Astrocyte (in vitro differentiated cells and primary cell): ENCODE data around the gene PRH2. TPM values are rescaled to one million over a fixed set of nuclear protein-coding genes. Genes with fewer than 3 reads are reported as not detected.

Experiments
- DNase-seq: peaks from one replicate; pipeline ENCODE4 v3.0.0-alpha.2; 2010; ENCODE audit warnings: low read depth
- FAIRE-seq: peaks from 2 replicates; lab custom pipeline; 2011; peaks lifted over from hg19 to GRCh38; lab: Jason Lieb, UNC
- H2AFZ ChIP-seq: 2 replicates; pipeline ENCODE4 v1.6.0; 2012; ENCODE audit warnings: low read depth, low read length, inconsistent platforms
- H3K27ac ChIP-seq: 2 replicates; pipeline ENCODE4 v1.5.1; 2011; ENCODE audit warnings: low read depth, low read length, inconsistent platforms
- H3K27me3 ChIP-seq: 2 replicates; pipeline ENCODE4 v1.6.0; 2011; ENCODE audit warnings: low read length, inconsistent platforms; ENCODE audit not compliant: insufficient read depth
- H3K36me3 ChIP-seq: 2 replicates; pipeline ENCODE4 v1.5.1; 2011; ENCODE audit warnings: low read length, inconsistent platforms; ENCODE audit not compliant: insufficient read depth
- H3K4me1 ChIP-seq: 2 replicates; pipeline ENCODE4 v1.5.1; 2011; ENCODE audit warnings: low read length, inconsistent platforms; ENCODE audit not compliant: insufficient read depth
- H3K4me2 ChIP-seq: 2 replicates; pipeline ENCODE4 v1.6.0; 2012; ENCODE audit warnings: low read length, inconsistent platforms
- H3K4me3 ChIP-seq: 2 replicates; pipeline ENCODE4 v1.5.1; 2011; ENCODE audit warnings: low read depth, mild to moderate bottlenecking, low read length, inconsistent platforms; ENCODE audit not compliant: insufficient read depth
- H3K79me2 ChIP-seq: 2 replicates; pipeline ENCODE4 v1.6.0; 2012; ENCODE audit warnings: mild to moderate bottlenecking, low read length, inconsistent platforms; ENCODE audit not compliant: insufficient read depth
- H3K9ac ChIP-seq: 2 replicates; pipeline ENCODE4 v1.6.0; 2012; ENCODE audit warnings: mild to moderate bottlenecking, low read length, inconsistent platforms
- H3K9me3 ChIP-seq: 2 replicates; pipeline ENCODE4 v1.5.1; 2012; ENCODE audit warnings: low read depth, mild to moderate bottlenecking, low read length, inconsistent platforms; ENCODE audit not compliant: insufficient read depth
- H4K20me1 ChIP-seq: 2 replicates; pipeline ENCODE4 v1.6.0; 2012; ENCODE audit warnings: low read length, inconsistent platforms; ENCODE audit not compliant: insufficient read depth
- H3K27ac Mint-ChIP-seq: one replicate; pipeline ENCODE4 v1.8.0; 2021; ENCODE audit warnings: mild to moderate bottlenecking, mixed read lengths; ENCODE audit not compliant: unreplicated experiment
- H3K27me3 Mint-ChIP-seq: one replicate; pipeline ENCODE4 v1.8.0; 2021; ENCODE audit warnings: low read depth, mixed read lengths; ENCODE audit not compliant: unreplicated experiment
- H3K36me3 Mint-ChIP-seq: one replicate; pipeline ENCODE4 v1.8.0; 2021; ENCODE audit warnings: low read depth, mixed read lengths; ENCODE audit not compliant: unreplicated experiment
- H3K4me1 Mint-ChIP-seq: one replicate; pipeline ENCODE4 v1.8.0; 2021; ENCODE audit warnings: low read depth, mixed read lengths; ENCODE audit not compliant: unreplicated experiment
- H3K4me3 Mint-ChIP-seq: one replicate; pipeline ENCODE4 v1.8.0; 2021; ENCODE audit warnings: mild to moderate bottlenecking, moderate library complexity, mixed read lengths; ENCODE audit not compliant: unreplicated experiment
- H3K9me3 Mint-ChIP-seq: one replicate; pipeline ENCODE4 v1.8.0; 2021; ENCODE audit warnings: mild to moderate bottlenecking, mixed read lengths; ENCODE audit not compliant: unreplicated experiment
- CTCF ChIP-seq: IDR thresholded peaks from 2 replicates; pipeline ENCODE4 v1.5.1; 2011; ENCODE audit warnings: low read depth, mild to moderate bottlenecking, inconsistent platforms, low read length, moderate library complexity; ENCODE audit not compliant: insufficient read depth
- EZH2 ChIP-seq: IDR thresholded peaks from 2 replicates; pipeline ENCODE4 v1.6.1; 2012; ENCODE audit warnings: mild to moderate bottlenecking, low read length, inconsistent platforms; ENCODE audit not compliant: insufficient read depth
- total RNA-seq: library from RNA; stranded (reverse); gene quantifications from 2 replicates; pipeline ENCODE4 v1.2.1, GENCODE V29; 2021

Gene PRH2
- total RNA-seq, 1 donor from 2014 or later, result not detected

- Mint-ChIP-seq H3K36me3 (peaks cover 1% of the 10 kb centered on the region), H3K4me1 (peaks cover 31% of the 10 kb centered on the region), H3K27me3 (no peaks in the 10 kb centered on the region), H3K9me3 (peaks cover 16% of the 10 kb centered on the region), H3K4me3 (no peak overlapping the region), H3K27ac (no peak overlapping the region)
- TF ChIP-seq EZH2, result no peak
- TF ChIP-seq CTCF, result no peak
- H3K36me3 ChIP-seq, result no peaks in the 10 kb centered on the region
- H2AFZ ChIP-seq, result no peak overlapping the region
- no peak overlapping the region for H3K27ac ChIP-seq
- no peaks in the 10 kb centered on the region for H3K79me2 ChIP-seq
- H3K4me1 ChIP-seq, result peaks cover 15% of the 10 kb centered on the region
- no peaks in the 10 kb centered on the region for H3K27me3 ChIP-seq
- no peak overlapping the region for H3K9ac ChIP-seq
- H3K4me3 ChIP-seq, result no peak overlapping the region
- H4K20me1 ChIP-seq, result no peaks in the 10 kb centered on the region
- FAIRE-seq (no peak), DNase-seq (no peak)
- H3K9me3 ChIP-seq, result no peaks in the 10 kb centered on the region
- H3K4me2 ChIP-seq, result no peak overlapping the region
Measured at GRCh38 chr12:10943167-10943566, 14.1 kb downstream of the PRH2 start.

GRCh38 chr12:10952645-10953044, 23.6 kb downstream of the PRH2 start:
- H3K4me2 ChIP-seq, result no peak overlapping the region
- FAIRE-seq (no peak), DNase-seq (no peak)
- H3K36me3 ChIP-seq, result no peaks in the 10 kb centered on the region
- no peak overlapping the region for H3K4me3 Mint-ChIP-seq
- H3K27me3 ChIP-seq, result no peaks in the 10 kb centered on the region
- H3K9ac ChIP-seq, result no peak overlapping the region
- peaks cover 16% of the 10 kb centered on the region for H3K9me3 Mint-ChIP-seq
- H3K27me3 Mint-ChIP-seq, result no peaks in the 10 kb centered on the region
- H3K27ac Mint-ChIP-seq, result no peak overlapping the region
- no peak overlapping the region for H3K4me3 ChIP-seq
- H3K27ac ChIP-seq, result no peak overlapping the region
- peaks cover 5% of the 10 kb centered on the region for H4K20me1 ChIP-seq
- H3K36me3 Mint-ChIP-seq, result no peaks in the 10 kb centered on the region
- no peak for TF ChIP-seq EZH2
- no peak for TF ChIP-seq CTCF
- peaks cover 2% of the 10 kb centered on the region for H3K4me1 Mint-ChIP-seq
- no peak overlapping the region for H2AFZ ChIP-seq
- peaks cover 15% of the 10 kb centered on the region for H3K79me2 ChIP-seq
- no peaks in the 10 kb centered on the region for H3K4me1 ChIP-seq
- no peaks in the 10 kb centered on the region for H3K9me3 ChIP-seq

- DNase-seq (no peak), FAIRE-seq (peak; percentile 45)
- H3K27me3 ChIP-seq, result no peaks in the 10 kb centered on the region
- Mint-ChIP-seq H3K4me3 (no peak overlapping the region), H3K36me3 (no peaks in the 10 kb centered on the region), H3K27ac (no peak overlapping the region), H3K9me3 (peaks cover 13% of the 10 kb centered on the region), H3K27me3 (no peaks in the 10 kb centered on the region), H3K4me1 (peaks cover 5% of the 10 kb centered on the region)
- peaks cover 5% of the 10 kb centered on the region for H4K20me1 ChIP-seq
- no peak overlapping the region for H3K9ac ChIP-seq
- no peaks in the 10 kb centered on the region for H3K9me3 ChIP-seq
- H3K4me3 ChIP-seq, result no peak overlapping the region
- H3K4me2 ChIP-seq, result no peak overlapping the region
- no peak overlapping the region for H3K27ac ChIP-seq
- TF ChIP-seq EZH2 (no peak), CTCF (no peak)
- peaks cover 15% of the 10 kb centered on the region for H3K79me2 ChIP-seq
- no peaks in the 10 kb centered on the region for H3K4me1 ChIP-seq
- H2AFZ ChIP-seq, result no peak overlapping the region
- H3K36me3 ChIP-seq, result no peaks in the 10 kb centered on the region
Measured at GRCh38 chr12:10956085-10956484, 27.0 kb downstream of the PRH2 start.
